Activated CD4-positive, alpha-beta T cell treated with anti-CD3 and anti-CD28 coated beads for 36 hours (primary cell): ENCODE results near the gene CGB5. TPM values are rescaled to one million over a fixed set of nuclear protein-coding genes. Genes with fewer than 3 reads are reported as not detected.
"Not testable (repeated sequence)": the region's sequence is repeated elsewhere in the genome, so short reads cannot be mapped to it uniquely, and the experiment has no call there.

Experiments used
- ATAC-seq: fragments of 200-7000 bp; cut with Tn5 transposase; one replicate; pipeline ENCODE4 v1.10.0; 2021; ENCODE audit warnings: mild to moderate bottlenecking, moderate library complexity
- CTCF ChIA-PET: fragments of 350-600 bp; sonication (Branson Sonifier 250); formaldehyde crosslinking; loops from one replicate; lab custom pipeline; 2021; ENCODE audit warnings: antibody characterized with exemption; lab: Charles Lee
- POLR2A ChIA-PET: fragments of 350-600 bp; sonication (Branson Sonifier 250); formaldehyde crosslinking; loops from one replicate; lab custom pipeline; 2021; ENCODE audit warnings: antibody characterized with exemption, inconsistent platforms; lab: Charles Lee
- DNase-seq: peaks from one replicate; pipeline ENCODE4 v3.0.0-alpha.2; 2020
- H3K27ac Mint-ChIP-seq: one replicate; pipeline ENCODE4 v1.8.0; 2021; ENCODE audit warnings: mixed read lengths
- H3K27me3 Mint-ChIP-seq: one replicate; pipeline ENCODE4 v1.8.0; 2021; ENCODE audit warnings: mixed read lengths
- H3K36me3 Mint-ChIP-seq: one replicate; pipeline ENCODE4 v1.8.0; 2021; ENCODE audit warnings: low read depth, mixed read lengths
- H3K4me1 Mint-ChIP-seq: one replicate; pipeline ENCODE4 v1.8.0; 2021; ENCODE audit warnings: mixed read lengths
- H3K4me3 Mint-ChIP-seq: one replicate; pipeline ENCODE4 v1.8.0; 2021; ENCODE audit warnings: mild to moderate bottlenecking, moderate library complexity, mixed read lengths
- H3K9me3 Mint-ChIP-seq: one replicate; pipeline ENCODE4 v1.8.0; 2021; ENCODE audit warnings: low read depth, mixed read lengths
- intact Hi-C, 2 experiments: fragments of 100-400 bp; cut with DNase I in 1 of 2; cut with micrococcal nuclease in 1 of 2; formaldehyde crosslinking; loops; one replicate each; pipeline versions ENCODE4 v1.14.2 to v1.15.1; 2022 to 2024; cut with DNase I, micrococcal nuclease
- total RNA-seq, 2 experiments: library from RNA; stranded (reverse); gene quantifications; one replicate each; pipeline ENCODE4 v1.2.3, GENCODE V29; 2021

CGB5 gene
- total RNA-seq, 2 experiments from 2014 or later: not detected

- POLR2A ChIA-PET, H3K9me3 Mint-ChIP-seq, H3K36me3 Mint-ChIP-seq, H3K4me1 Mint-ChIP-seq, intact Hi-C loops, H3K27ac Mint-ChIP-seq, H3K4me3 Mint-ChIP-seq, CTCF ChIA-PET, DNase-seq, H3K27me3 Mint-ChIP-seq, ATAC-seq: not testable (repeated sequence)
These were observed 4.9 kb upstream of the CGB5 start for GRCh38 chr19:49038557-49039276.

- CTCF ChIA-PET, H3K4me3 Mint-ChIP-seq, H3K27me3 Mint-ChIP-seq, intact Hi-C loops, H3K9me3 Mint-ChIP-seq, POLR2A ChIA-PET, H3K36me3 Mint-ChIP-seq, DNase-seq, ATAC-seq, H3K4me1 Mint-ChIP-seq, H3K27ac Mint-ChIP-seq: not testable (repeated sequence)
These were observed 3.9 kb upstream of the CGB5 start for GRCh38 chr19:49039736-49040135.

GRCh38 chr19:49042177-49042576 lies 1.5 kb upstream of the CGB5 start:
- ChIA-PET POLR2A (no interaction called here), CTCF (no interaction called here)
- H3K4me3 Mint-ChIP-seq: no peak overlapping the region
- intact Hi-C loops: no loop called here
- H3K9me3 Mint-ChIP-seq: no peaks in the 10 kb centered on the region
- ATAC-seq (no peak), DNase-seq (no peak)
- no peaks in the 10 kb centered on the region for H3K27me3 Mint-ChIP-seq
- H3K4me1 Mint-ChIP-seq: no peaks in the 10 kb centered on the region
- no peaks in the 10 kb centered on the region for H3K36me3 Mint-ChIP-seq
- no peak overlapping the region for H3K27ac Mint-ChIP-seq

- H3K36me3 Mint-ChIP-seq, H3K9me3 Mint-ChIP-seq, POLR2A ChIA-PET, H3K4me1 Mint-ChIP-seq, ATAC-seq, H3K27me3 Mint-ChIP-seq, H3K27ac Mint-ChIP-seq, DNase-seq, CTCF ChIA-PET, H3K4me3 Mint-ChIP-seq, intact Hi-C loops: not testable (repeated sequence)
These were observed 982 bp upstream of the CGB5 start for GRCh38 chr19:49042666-49043065.

GRCh38 chr19:49049011-49049410 lies 5.4 kb downstream of the CGB5 start, which contains the start of gene CGB8:
TSS of gene CGB8 (minus strand) at chr19:49049111. CDS start at chr19:49048739, 372 bp downstream.
- DNase-seq, H3K27ac Mint-ChIP-seq, H3K4me1 Mint-ChIP-seq, H3K36me3 Mint-ChIP-seq, H3K9me3 Mint-ChIP-seq, intact Hi-C loops, H3K27me3 Mint-ChIP-seq, H3K4me3 Mint-ChIP-seq, POLR2A ChIA-PET, ATAC-seq, CTCF ChIA-PET: not testable (repeated sequence)

GRCh38 chr19:49049834-49050233 lies 6.2 kb downstream of the CGB5 start:
- H3K36me3 Mint-ChIP-seq, ATAC-seq, H3K27ac Mint-ChIP-seq, H3K4me1 Mint-ChIP-seq, DNase-seq, H3K9me3 Mint-ChIP-seq, CTCF ChIA-PET, H3K4me3 Mint-ChIP-seq, POLR2A ChIA-PET, H3K27me3 Mint-ChIP-seq, intact Hi-C loops: not testable (repeated sequence)

- H3K4me1 Mint-ChIP-seq, ATAC-seq, H3K4me3 Mint-ChIP-seq, H3K9me3 Mint-ChIP-seq, H3K27me3 Mint-ChIP-seq, intact Hi-C loops, POLR2A ChIA-PET, H3K36me3 Mint-ChIP-seq, H3K27ac Mint-ChIP-seq, DNase-seq: not testable (repeated sequence)
- CTCF ChIA-PET: interaction anchor here (1.5 kb wide), 1 partner anchor 9 kb away, joined by 4 read pairs; no protein-coding TSS in a partner anchor
These were observed 6.9 kb downstream of the CGB5 start for GRCh38 chr19:49050376-49051033.

GRCh38 chr19:49056101-49056901 lies 12.7 kb downstream of the CGB5 start:
- intact Hi-C loops: loop anchor here in 1 of 2 experiments (2.0 to 5.0 kb wide), 2 partner anchors 58 to 96 kb away; partner anchors contain the start of gene LIN7B
- Mint-ChIP-seq H3K4me1 (peaks cover 20% of the 10 kb centered on the region), H3K4me3 (peak overlapping the region; percentile 56), H3K9me3 (no peaks in the 10 kb centered on the region), H3K36me3 (no peaks in the 10 kb centered on the region), H3K27ac (no peak overlapping the region), H3K27me3 (peaks cover 35% of the 10 kb centered on the region)
- ATAC-seq (peak; percentile 68), DNase-seq (peak; percentile 69)
- ChIA-PET CTCF (interaction anchor here (0.9 to 1.6 kb wide), 6 partner anchors 9 to 170 kb away, joined by 3 to 11 read pairs (median 3); partner anchors contain the start of genes GYS1, NTF4 and RUVBL2), POLR2A (interaction anchor here (0.6 to 0.7 kb wide), 2 partner anchors 292 to 304 kb away, joined by 3 to 4 read pairs; no protein-coding TSS in a partner anchor)

GRCh38 chr19:49056902-49057596 lies 13.4 kb downstream of the CGB5 start:
- H3K9me3 Mint-ChIP-seq, H3K36me3 Mint-ChIP-seq, DNase-seq, H3K27ac Mint-ChIP-seq: not testable (repeated sequence)
- Mint-ChIP-seq H3K4me1 (peaks cover 20% of the 10 kb centered on the region), H3K4me3 (peak overlapping the region; percentile 56), H3K27me3 (peaks cover 35% of the 10 kb centered on the region)
- peak; percentile 8 for ATAC-seq
- ChIA-PET CTCF (interaction anchor here (0.9 to 1.6 kb wide), 5 partner anchors 8 to 64 kb away, joined by 3 to 11 read pairs (median 3); partner anchors contain the start of genes GYS1, NTF4 and RUVBL2), POLR2A (interaction anchor here (0.6 to 0.7 kb wide), 2 partner anchors 291 to 305 kb away, joined by 3 to 4 read pairs; no protein-coding TSS in a partner anchor)
- intact Hi-C loops: loop anchor here in 1 of 2 experiments (2.0 to 5.0 kb wide), 2 partner anchors 58 to 95 kb away; partner anchors contain the start of gene LIN7B

- intact Hi-C loops: loop anchor here in 1 of 2 experiments (2.0 to 5.0 kb wide), 2 partner anchors 57 to 95 kb away; partner anchors contain the start of gene LIN7B
- peak within 1 kb of the TSS; percentile 56 for H3K4me3 Mint-ChIP-seq
- no peak within 1 kb of the TSS for H3K27ac Mint-ChIP-seq
- no peaks in the 10 kb centered on the region for H3K9me3 Mint-ChIP-seq
- H3K36me3 Mint-ChIP-seq: no peaks in the 10 kb centered on the region
- peaks cover 20% of the 10 kb centered on the region for H3K4me1 Mint-ChIP-seq
- peaks cover 35% of the 10 kb centered on the region for H3K27me3 Mint-ChIP-seq
- DNase-seq (peak; percentile 64), ATAC-seq (peak; percentile 33)
- CTCF ChIA-PET: interaction anchor here (1.3 to 2.0 kb wide), 3 partner anchors 17 to 89 kb away, joined by 3 to 5 read pairs (median 5); partner anchors contain the start of genes GYS1 and RUVBL2
- POLR2A ChIA-PET: no interaction called here
These were observed 14.1 kb downstream of the CGB5 start, which contains the start of gene CGB7 for GRCh38 chr19:49057636-49058234. TSS of gene CGB7 (minus strand) at chr19:49057749. CDS start at chr19:49055375, 2,374 bp downstream.
